Lower leg skin (tissue), 3 donors: Measurements from ENCODE around the gene STK11IP.

ENCODE experiments used
- POLR2A ChIP-seq, 2 donors: fragments of 450-650 bp; IDR thresholded peaks; one replicate each; pipeline ENCODE4 v1.6.1; 2016 to 2017; ENCODE audit warnings: antibody characterized with exemption in 2 of 2, mild to moderate bottlenecking in 1 of 2, moderate library complexity in 1 of 2
- TF ChIP-seq, protein P1 (sequence below), 3 donors: fragments of 450-650 bp; IDR thresholded peaks; one replicate each; pipeline ENCODE4 v1.5.1; 2016; ENCODE audit warnings: antibody characterized with exemption in 3 of 3, mild to moderate bottlenecking in 3 of 3, moderate library complexity in 2 of 3

DNA sequence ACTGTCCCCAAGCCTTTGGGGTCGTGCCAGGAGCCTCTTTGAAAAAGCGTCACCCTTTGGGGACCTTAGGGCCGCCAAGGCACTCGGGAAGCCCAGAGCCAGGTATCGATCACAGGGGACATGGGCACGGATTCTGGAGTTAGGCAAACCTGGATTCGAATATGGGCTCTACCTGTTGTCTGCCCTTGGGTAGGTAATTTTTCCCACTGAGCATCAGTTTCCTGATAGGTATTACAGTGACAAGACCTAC, 44.6 kb upstream of the STK11IP start:
- TF ChIP-seq, protein P1, sequence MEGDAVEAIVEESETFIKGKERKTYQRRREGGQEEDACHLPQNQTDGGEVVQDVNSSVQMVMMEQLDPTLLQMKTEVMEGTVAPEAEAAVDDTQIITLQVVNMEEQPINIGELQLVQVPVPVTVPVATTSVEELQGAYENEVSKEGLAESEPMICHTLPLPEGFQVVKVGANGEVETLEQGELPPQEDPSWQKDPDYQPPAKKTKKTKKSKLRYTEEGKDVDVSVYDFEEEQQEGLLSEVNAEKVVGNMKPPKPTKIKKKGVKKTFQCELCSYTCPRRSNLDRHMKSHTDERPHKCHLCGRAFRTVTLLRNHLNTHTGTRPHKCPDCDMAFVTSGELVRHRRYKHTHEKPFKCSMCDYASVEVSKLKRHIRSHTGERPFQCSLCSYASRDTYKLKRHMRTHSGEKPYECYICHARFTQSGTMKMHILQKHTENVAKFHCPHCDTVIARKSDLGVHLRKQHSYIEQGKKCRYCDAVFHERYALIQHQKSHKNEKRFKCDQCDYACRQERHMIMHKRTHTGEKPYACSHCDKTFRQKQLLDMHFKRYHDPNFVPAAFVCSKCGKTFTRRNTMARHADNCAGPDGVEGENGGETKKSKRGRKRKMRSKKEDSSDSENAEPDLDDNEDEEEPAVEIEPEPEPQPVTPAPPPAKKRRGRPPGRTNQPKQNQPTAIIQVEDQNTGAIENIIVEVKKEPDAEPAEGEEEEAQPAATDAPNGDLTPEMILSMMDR (IDR thresholded peaks at IDR 0.05): no peak
- no peak for TF ChIP-seq POLR2A (IDR thresholded peaks at IDR 0.05)
